ENCODE results near the gene ASIC2.
A peak's percentile ranks its signal among the peaks of the same experiment; 100 is the strongest.

ASIC2 gene

GRCh38 chr17:33291248-33292200 lies 1.6 kb downstream of the ASIC2 start:
- DNase-seq: peak; percentile 43
- in situ Hi-C loops (cut with MboI; ENCODE audit: low pct_unique_long_range_greater_than_20kb, low sequenced_read_pairs): no loop called here

DNA sequence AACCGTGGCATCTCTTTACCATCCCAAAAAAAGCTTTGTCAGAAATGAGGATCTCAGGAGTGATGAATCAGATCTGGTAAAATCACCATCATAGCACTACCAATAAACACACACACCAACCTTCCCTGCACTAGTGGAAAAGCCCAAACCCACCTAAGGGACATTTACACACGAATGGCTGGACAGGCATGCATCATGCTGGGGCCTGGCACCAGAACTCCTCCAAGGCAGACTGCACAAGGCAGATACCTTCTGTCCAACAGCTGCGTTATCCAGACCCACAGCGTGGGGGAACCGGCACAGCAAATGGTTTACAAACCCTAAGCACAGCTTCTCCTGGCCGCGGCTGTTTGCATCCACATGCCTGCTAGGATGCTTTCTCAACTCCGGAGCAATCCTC lies 2.8 kb downstream of the ASIC2 start:
- DNase-seq: no peak
- in situ Hi-C loops (cut with MboI; ENCODE audit: low pct_unique_long_range_greater_than_20kb, low sequenced_read_pairs): no loop called here

DNA sequence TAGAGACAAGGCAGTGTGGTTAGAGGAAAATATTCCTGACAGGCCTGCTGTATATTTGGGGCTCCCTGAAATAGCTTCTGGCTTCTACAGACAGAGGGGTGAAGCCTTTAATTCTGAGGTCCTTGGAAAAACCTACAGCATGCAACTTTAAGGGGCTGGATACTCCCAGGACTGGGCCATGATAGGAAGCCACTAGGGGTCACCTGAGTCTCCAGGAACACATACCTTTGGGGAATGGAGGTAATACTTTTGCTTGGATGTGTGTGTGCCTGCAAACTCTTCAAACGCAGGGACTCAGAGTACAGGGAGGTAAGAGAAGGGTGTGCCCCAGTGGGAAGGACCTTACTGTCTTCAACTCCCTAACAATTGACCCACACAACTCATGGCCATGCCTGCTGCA lies 4.1 kb downstream of the ASIC2 start:
- in situ Hi-C loops (cut with MboI; ENCODE audit: low pct_unique_long_range_greater_than_20kb, low sequenced_read_pairs): no loop called here
- DNase-seq: no peak

- in situ Hi-C loops (cut with MboI; ENCODE audit: low pct_unique_long_range_greater_than_20kb, low sequenced_read_pairs): no loop called here
- no peak for DNase-seq
These were observed 5.9 kb downstream of the ASIC2 start for GRCh38 chr17:33287096-33287725.

DNA sequence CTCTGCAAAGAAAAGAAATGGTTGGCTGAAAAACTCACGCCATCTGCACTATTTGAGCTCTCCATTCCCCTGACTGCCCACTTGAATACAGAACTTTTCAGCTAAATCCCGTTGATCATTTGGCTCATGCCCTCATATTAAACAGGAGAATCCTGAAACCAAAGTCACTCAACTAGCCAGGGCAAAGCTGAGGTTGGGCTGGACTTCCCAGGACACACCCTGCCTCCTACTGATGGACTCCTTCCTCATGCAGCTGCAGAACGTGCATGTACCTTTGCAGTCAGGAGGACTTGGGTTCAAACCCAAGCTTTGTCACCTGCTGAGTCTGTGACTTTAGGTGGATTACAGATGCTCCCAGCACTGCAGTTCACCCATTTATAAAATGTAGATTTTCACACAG lies 7.7 kb downstream of the ASIC2 start:
- DNase-seq: no peak
- in situ Hi-C loops (cut with MboI; ENCODE audit: low pct_unique_long_range_greater_than_20kb, low sequenced_read_pairs): no loop called here

GRCh38 chr17:33284022-33284421 lies 9.1 kb downstream of the ASIC2 start:
- DNase-seq: no peak
- in situ Hi-C loops (cut with MboI; ENCODE audit: low pct_unique_long_range_greater_than_20kb, low sequenced_read_pairs): no loop called here

DNA sequence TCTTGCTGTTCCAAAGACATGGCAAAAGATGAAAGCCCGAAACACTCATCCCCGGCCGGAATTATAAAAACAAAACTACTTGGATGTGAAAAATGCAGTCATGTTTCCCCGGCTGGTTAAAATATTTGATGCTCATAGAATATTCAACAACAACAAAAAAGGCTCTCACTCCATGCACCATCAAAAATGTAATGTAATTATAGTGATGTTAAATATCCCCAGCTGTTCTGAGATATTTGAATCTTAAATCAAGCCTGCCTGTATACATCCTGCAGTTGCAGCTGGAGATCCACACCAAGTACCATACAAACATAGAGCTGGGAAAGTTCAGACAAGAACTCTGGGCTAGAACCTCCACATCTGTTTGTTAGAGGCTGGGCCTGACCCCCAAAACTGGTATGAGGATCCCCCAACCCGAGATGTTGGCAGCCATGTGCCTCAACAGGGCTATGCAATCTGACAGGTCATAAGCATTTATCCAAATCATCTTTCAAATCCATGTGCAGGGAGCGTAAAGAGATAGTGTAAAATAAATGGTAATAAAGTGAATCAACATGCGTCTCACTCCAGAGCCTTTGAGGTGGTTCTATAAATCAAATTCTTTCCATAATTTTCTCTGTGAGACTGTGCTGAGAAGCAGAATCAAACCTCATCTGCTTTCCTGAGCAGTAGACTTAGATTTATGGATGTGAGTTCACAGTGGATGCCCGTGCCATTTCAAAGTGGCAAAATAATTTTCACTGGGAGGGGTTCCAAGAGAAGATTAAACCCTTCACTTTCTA lies 12.7 kb downstream of the ASIC2 start:
- in situ Hi-C loops (cut with MboI; ENCODE audit: low pct_unique_long_range_greater_than_20kb, low sequenced_read_pairs): no loop called here
- no peak for DNase-seq

DNA sequence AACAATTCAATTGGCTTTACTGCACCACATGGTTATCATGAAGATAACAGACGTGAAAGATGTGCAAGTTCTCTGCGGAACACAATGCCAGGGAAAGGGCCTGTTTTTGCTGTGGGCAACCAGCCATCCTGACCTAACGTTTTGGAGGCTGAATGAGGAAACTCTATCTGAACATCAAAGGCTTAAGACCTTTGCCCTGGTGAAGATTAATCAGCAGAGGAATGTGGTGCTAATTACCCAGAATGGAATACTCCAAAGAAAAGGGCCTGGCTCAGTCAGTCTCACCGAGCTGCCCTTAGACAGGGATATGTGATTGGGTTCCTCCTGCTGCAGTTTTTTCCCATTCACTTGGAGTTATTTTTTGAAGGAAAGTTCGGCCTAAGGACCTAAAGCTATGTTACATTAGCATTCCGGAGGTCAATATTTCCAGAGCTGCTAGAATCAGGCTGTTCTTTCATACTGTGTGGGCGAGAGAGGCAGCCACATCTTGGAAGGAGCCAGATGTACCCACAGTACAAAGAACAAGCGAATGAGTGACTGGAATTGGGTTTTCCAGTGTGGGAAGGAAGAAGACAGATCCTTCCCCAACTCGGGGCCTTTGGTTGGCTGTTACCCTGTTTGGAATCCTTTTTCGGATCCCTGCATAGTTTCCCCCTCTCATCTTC lies 15.5 kb downstream of the ASIC2 start:
- DNase-seq: no peak
- in situ Hi-C loops (cut with MboI; ENCODE audit: low pct_unique_long_range_greater_than_20kb, low sequenced_read_pairs): no loop called here

GRCh38 chr17:33273743-33274410 lies 19.2 kb downstream of the ASIC2 start:
- in situ Hi-C loops (cut with MboI; ENCODE audit: low pct_unique_long_range_greater_than_20kb, low sequenced_read_pairs): no loop called here

DNA sequence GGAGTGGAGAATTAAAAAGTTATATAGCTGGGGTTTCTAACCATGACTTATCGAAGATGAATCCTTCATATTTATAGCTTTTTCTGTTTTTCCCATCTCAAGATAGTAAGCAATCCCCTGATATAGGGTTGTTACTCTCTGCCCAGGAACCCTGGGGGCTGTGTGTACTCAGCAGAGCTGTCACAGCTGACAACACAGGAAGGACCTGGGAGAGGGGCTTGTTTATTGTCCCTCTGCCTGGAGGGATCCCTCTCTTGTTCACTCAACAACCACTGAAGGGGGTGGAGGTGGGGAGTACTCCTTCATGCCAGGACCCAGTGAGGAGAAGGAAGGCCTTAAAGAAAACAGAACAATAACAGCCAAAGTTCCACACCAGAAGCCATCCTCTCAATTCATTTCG lies 19.8 kb downstream of the ASIC2 start:
- in situ Hi-C loops (cut with MboI; ENCODE audit: low pct_unique_long_range_greater_than_20kb, low sequenced_read_pairs): no loop called here
- DNase-seq: no peak

More at GRCh38 chr17:33273743-33274410, 19.2 kb downstream of the ASIC2 start:
- DNase-seq: no peak

- no peak for DNase-seq
- in situ Hi-C loops (cut with MboI; ENCODE audit: low pct_unique_long_range_greater_than_20kb, low sequenced_read_pairs): no loop called here
These were observed 20.7 kb downstream of the ASIC2 start for GRCh38 chr17:33272438-33272837.

- DNase-seq: no peak
- in situ Hi-C loops (cut with MboI; ENCODE audit: low pct_unique_long_range_greater_than_20kb, low sequenced_read_pairs): no loop called here
These were observed 23.6 kb downstream of the ASIC2 start for GRCh38 chr17:33269337-33270060.

DNA sequence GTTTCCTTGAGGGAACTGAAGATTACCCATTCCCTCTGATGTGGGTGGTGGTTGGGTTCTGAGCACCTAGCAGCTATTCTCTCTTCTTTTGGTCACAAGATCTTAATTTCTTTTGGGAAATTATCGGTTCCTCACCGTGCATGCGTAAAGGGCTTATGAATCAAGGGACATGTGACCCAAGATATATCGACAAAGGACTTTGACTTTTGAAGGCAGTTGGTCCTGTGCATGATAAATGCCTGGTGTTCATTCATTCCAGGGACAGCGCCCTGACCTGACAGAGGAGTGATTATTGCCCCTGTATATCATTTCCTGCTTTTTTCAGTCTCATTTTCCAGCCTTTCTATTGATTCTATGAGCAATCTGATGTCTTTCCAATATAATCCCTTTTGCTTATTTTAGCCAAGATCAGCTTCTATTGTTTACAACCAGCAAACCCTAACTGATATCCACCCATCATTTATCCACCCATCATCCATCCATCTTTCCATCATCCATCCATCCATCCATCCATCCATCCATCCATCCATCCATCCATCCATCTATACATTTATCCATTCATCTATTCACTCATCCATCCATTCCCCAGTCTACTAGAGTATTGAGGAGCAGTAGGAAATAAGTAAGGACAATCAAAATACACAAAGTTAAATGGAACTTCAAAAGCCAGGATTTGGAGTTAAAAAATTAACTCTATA lies 25.1 kb downstream of the ASIC2 start:
- in situ Hi-C loops (cut with MboI; ENCODE audit: low pct_unique_long_range_greater_than_20kb, low sequenced_read_pairs): no loop called here
- no peak for DNase-seq

DNA sequence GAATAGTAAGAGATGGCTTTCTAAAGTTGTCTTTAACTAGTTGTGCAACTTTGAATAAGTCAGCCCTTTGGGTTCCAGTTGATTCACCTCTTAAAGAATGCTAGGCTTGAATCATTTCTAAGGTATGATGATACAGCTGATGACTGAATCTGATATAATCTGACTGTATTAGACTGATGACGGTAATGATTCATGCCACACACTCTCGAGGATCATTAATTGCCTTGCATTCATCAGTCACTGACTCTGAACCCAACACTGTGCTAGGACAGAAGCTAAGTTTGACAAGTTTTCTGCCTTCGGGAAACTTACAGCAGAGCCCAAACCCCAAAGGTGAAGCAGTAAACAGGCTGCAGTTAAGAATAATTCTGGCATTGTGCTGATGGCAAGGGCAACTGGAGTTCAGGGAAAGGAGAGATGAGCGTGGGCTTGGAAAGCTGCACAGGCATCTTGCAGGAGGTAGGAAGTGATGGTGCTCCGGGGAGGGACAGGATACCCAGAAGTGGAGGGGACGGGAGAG lies 25.8 kb downstream of the ASIC2 start:
- in situ Hi-C loops (cut with MboI; ENCODE audit: low pct_unique_long_range_greater_than_20kb, low sequenced_read_pairs): no loop called here
- DNase-seq: no peak

GRCh38 chr17:33266611-33267010 lies 26.5 kb downstream of the ASIC2 start:
- DNase-seq: no peak
- in situ Hi-C loops (cut with MboI; ENCODE audit: low pct_unique_long_range_greater_than_20kb, low sequenced_read_pairs): no loop called here

GRCh38 chr17:33266116-33266515 lies 27.0 kb downstream of the ASIC2 start:
- DNase-seq: no peak
- in situ Hi-C loops (cut with MboI; ENCODE audit: low pct_unique_long_range_greater_than_20kb, low sequenced_read_pairs): no loop called here

- in situ Hi-C loops (cut with MboI; ENCODE audit: low pct_unique_long_range_greater_than_20kb, low sequenced_read_pairs): no loop called here
- DNase-seq: no peak
These were observed 29.7 kb downstream of the ASIC2 start for GRCh38 chr17:33263396-33263795.

All from KBM-7 (cell line).